T1000 (cell line): Measurements from ENCODE around the gene RPS16.
"Not testable (repeated sequence)": the region's sequence is repeated elsewhere in the genome, so short reads cannot be mapped to it uniquely, and the experiment has no call there.

Experiments used
- DNase-seq: peaks from one replicate; lab custom pipeline; 2025; ENCODE audit warnings: mixed read lengths; lab: John Stamatoyannopoulos, UW

The RPS16 gene

GRCh38 chr19:39435499-39436349 lies at the start of gene RPS16:
Gene RPS16, minus strand, starts transcription at chr19:39435949. Its CDS starts 54 bp downstream, at chr19:39435895.
- DNase-seq: peak; percentile 97

- no peak for DNase-seq
Observed at GRCh38 chr19:39483141-39483540, 47.4 kb upstream of the RPS16 start.

- DNase-seq: no peak
Observed at GRCh38 chr19:39481676-39482075, 45.9 kb upstream of the RPS16 start.

GRCh38 chr19:39481229-39481545 lies 45.4 kb upstream of the RPS16 start:
- no peak for DNase-seq

- peak; percentile 97 for DNase-seq
Observed at GRCh38 chr19:39480337-39481228, 44.8 kb upstream of the RPS16 start, which contains the start of gene TIMM50. Gene TIMM50, plus strand, starts transcription at chr19:39480838. Its CDS starts 16 bp downstream, at chr19:39480854.

- DNase-seq: no peak
Observed at GRCh38 chr19:39479916-39480315, 44.2 kb upstream of the RPS16 start.

- not testable (repeated sequence) for DNase-seq
Observed at GRCh38 chr19:39479319-39479801, 43.6 kb upstream of the RPS16 start.

GRCh38 chr19:39475748-39476147 lies 40.0 kb upstream of the RPS16 start:
- DNase-seq: no peak

- DNase-seq: no peak
Observed at GRCh38 chr19:39474139-39474620, 38.4 kb upstream of the RPS16 start.

GRCh38 chr19:39473443-39473960 lies 37.8 kb upstream of the RPS16 start:
- no peak for DNase-seq

GRCh38 chr19:39472746-39473442 lies 37.1 kb upstream of the RPS16 start:
- DNase-seq: no peak

GRCh38 chr19:39471756-39472536 lies 36.2 kb upstream of the RPS16 start:
- DNase-seq: no peak

GRCh38 chr19:39470724-39471339 lies 35.1 kb upstream of the RPS16 start:
- DNase-seq: no peak

- DNase-seq: no peak
Observed at GRCh38 chr19:39469567-39469966, 33.8 kb upstream of the RPS16 start.

GRCh38 chr19:39469036-39469435 lies 33.3 kb upstream of the RPS16 start:
- no peak for DNase-seq

- no peak for DNase-seq
Observed at GRCh38 chr19:39467941-39468340, 32.2 kb upstream of the RPS16 start.

GRCh38 chr19:39465956-39466747 lies 30.4 kb upstream of the RPS16 start:
- no peak for DNase-seq

GRCh38 chr19:39463403-39463802 lies 27.7 kb upstream of the RPS16 start:
- no peak for DNase-seq

GRCh38 chr19:39451257-39451656 lies 15.5 kb upstream of the RPS16 start:
- DNase-seq: not testable (repeated sequence)
